HG02610 (cell line): ENCODE results near the gene RMND5A.

Experiments used
- ATAC-seq: cut with Tn5 transposase; IDR thresholded peaks from one replicate; pipeline ENCODE4 v1.9.1; 2021; ENCODE audit warnings: mild to moderate bottlenecking, moderate library complexity; ENCODE audit not compliant: unreplicated experiment

The RMND5A gene

GRCh38 chr2:86825036-86825692 lies 105.1 kb downstream of the RMND5A start:
- no peak for ATAC-seq

- no peak for ATAC-seq
Observed at GRCh38 chr2:86825693-86826381, 105.7 kb downstream of the RMND5A start.

- ATAC-seq = no peak
Observed at GRCh38 chr2:86826951-86827350, 106.9 kb downstream of the RMND5A start.
